ENCODE results near the gene HOXD3.

GRCh38 chr2:176107731-176108181 lies 49.4 kb upstream of the HOXD3 start:
- TF ChIP-seq EZH2 (IDR thresholded peaks at IDR 0.05; ENCODE audit: insufficient read depth, poor library complexity, severe bottlenecking) (no peak), EZH2phosphoT487 (IDR thresholded peaks at IDR 0.05; ENCODE audit: insufficient read depth, low read depth) (no peak)

All from GM23248 (cell line).